DND-41 (cell line): ENCODE measurements around the gene KIRREL3.

Experiments
- EZH2 ChIP-seq: IDR thresholded peaks from 3 replicates; pipeline ENCODE4 v1.6.1; 2012; ENCODE audit warnings: borderline replicate concordance, low read depth, mild to moderate bottlenecking, moderate library complexity, low read length, inconsistent platforms; ENCODE audit not compliant: severe bottlenecking
- TF ChIP-seq, protein P1 (sequence below): IDR thresholded peaks from 2 replicates; pipeline ENCODE4 v1.5.1; 2012; ENCODE audit warnings: borderline replicate concordance, low read length, moderate library complexity, mild to moderate bottlenecking; ENCODE audit not compliant: poor library complexity, severe bottlenecking; ENCODE audit errors: extremely low read depth

DNA sequence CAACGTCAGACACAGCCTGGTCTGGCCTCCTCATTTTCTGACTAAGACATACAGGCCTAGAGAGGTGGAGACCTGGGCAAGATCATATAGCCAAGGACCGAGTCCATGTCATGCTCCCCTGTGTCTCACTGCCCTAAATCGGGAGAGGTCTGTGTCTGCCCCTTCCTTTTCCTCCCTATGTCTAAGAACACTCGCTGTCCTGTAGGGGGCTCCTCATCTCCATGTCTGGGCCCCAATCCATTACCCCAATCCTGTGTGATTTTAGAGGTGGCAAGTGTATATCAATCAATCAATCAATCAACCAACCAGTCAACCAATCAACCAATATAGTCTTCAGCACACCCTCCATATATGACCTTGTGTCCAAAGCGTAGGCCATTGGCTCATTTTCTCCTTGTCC, 125.7 kb downstream of the KIRREL3 start:
- TF ChIP-seq, protein P1, sequence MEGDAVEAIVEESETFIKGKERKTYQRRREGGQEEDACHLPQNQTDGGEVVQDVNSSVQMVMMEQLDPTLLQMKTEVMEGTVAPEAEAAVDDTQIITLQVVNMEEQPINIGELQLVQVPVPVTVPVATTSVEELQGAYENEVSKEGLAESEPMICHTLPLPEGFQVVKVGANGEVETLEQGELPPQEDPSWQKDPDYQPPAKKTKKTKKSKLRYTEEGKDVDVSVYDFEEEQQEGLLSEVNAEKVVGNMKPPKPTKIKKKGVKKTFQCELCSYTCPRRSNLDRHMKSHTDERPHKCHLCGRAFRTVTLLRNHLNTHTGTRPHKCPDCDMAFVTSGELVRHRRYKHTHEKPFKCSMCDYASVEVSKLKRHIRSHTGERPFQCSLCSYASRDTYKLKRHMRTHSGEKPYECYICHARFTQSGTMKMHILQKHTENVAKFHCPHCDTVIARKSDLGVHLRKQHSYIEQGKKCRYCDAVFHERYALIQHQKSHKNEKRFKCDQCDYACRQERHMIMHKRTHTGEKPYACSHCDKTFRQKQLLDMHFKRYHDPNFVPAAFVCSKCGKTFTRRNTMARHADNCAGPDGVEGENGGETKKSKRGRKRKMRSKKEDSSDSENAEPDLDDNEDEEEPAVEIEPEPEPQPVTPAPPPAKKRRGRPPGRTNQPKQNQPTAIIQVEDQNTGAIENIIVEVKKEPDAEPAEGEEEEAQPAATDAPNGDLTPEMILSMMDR = peak; percentile 20
- TF ChIP-seq EZH2 = no peak
